SK-N-SH treated with all-trans-retinoic acid at 6 μM for 48 hours (cell line): Measurements from ENCODE around the gene LGALS1.
"Not testable (repeated sequence)": the region's sequence is repeated elsewhere in the genome, so short reads cannot be mapped to it uniquely, and the experiment has no call there.

Source experiments
- ATAC-seq: fragments of 200-7000 bp; cut with Tn5 transposase; 3 replicates; pipeline ENCODE4 v1.9.1; 2020; ENCODE audit warnings: mild to moderate bottlenecking, moderate library complexity
- ARNTL ChIP-seq: fragments of 450-650 bp; formaldehyde crosslinking; IDR thresholded peaks from 2 replicates; pipeline ENCODE4 v1.5.0; 2020; ENCODE audit warnings: low read depth, mild to moderate bottlenecking, moderate library complexity, borderline replicate concordance
- BACH2 ChIP-seq: fragments of 250-450 bp; sonication (Bioruptor Pico); IDR thresholded peaks from 2 replicates; pipeline ENCODE4 v1.9.0; 2021; ENCODE audit warnings: mild to moderate bottlenecking, borderline replicate concordance
- CSDC2 ChIP-seq: fragments of 250-450 bp; sonication (Bioruptor Pico); IDR thresholded peaks from 2 replicates; pipeline ENCODE4 v1.5.0; 2020; ENCODE audit warnings: mild to moderate bottlenecking, moderate library complexity
- ESRRG ChIP-seq: fragments of 250-450 bp; sonication (Bioruptor Pico); IDR thresholded peaks from 2 replicates; pipeline ENCODE4 v1.6.1; 2021; ENCODE audit warnings: mild to moderate bottlenecking
- GLIS3 ChIP-seq: fragments of 250-450 bp; sonication (Bioruptor Pico); IDR thresholded peaks from 2 replicates; pipeline ENCODE4 v1.5.0; 2020; ENCODE audit warnings: mild to moderate bottlenecking, moderate library complexity
- OSR1 ChIP-seq: fragments of 250-450 bp; sonication (Bioruptor Pico); IDR thresholded peaks from 2 replicates; pipeline ENCODE4 v1.8.0; 2022; ENCODE audit warnings: moderate library complexity, mild to moderate bottlenecking, inconsistent platforms
- PPARA ChIP-seq: fragments of 250-450 bp; sonication (Bioruptor Pico); IDR thresholded peaks from 2 replicates; pipeline ENCODE4 v1.5.0; 2020; ENCODE audit warnings: mild to moderate bottlenecking, borderline replicate concordance
- RARB ChIP-seq: fragments of 250-450 bp; sonication (Bioruptor Pico); IDR thresholded peaks from 2 replicates; pipeline ENCODE4 v1.8.0; 2021; ENCODE audit warnings: mild to moderate bottlenecking, moderate library complexity
- SNAI2 ChIP-seq: fragments of 250-450 bp; sonication (Bioruptor Pico); IDR thresholded peaks from 2 replicates; pipeline ENCODE4 v1.5.0; 2020; ENCODE audit warnings: mild to moderate bottlenecking, moderate library complexity
- TCF4 ChIP-seq: fragments of 250-450 bp; sonication (Bioruptor Pico); IDR thresholded peaks from 2 replicates; pipeline ENCODE4 v1.8.0; 2021; ENCODE audit warnings: mild to moderate bottlenecking, moderate library complexity, borderline replicate concordance
- TOX ChIP-seq: fragments of 250-450 bp; sonication (Bioruptor Pico); IDR thresholded peaks from 2 replicates; pipeline ENCODE4 v1.8.0; 2021; ENCODE audit warnings: mild to moderate bottlenecking, moderate library complexity, borderline replicate concordance
- ZFP3 ChIP-seq: fragments of 250-450 bp; sonication (Bioruptor Pico); IDR thresholded peaks from 2 replicates; pipeline ENCODE4 v1.5.0; 2020; ENCODE audit warnings: mild to moderate bottlenecking, moderate library complexity
- ZFP30 ChIP-seq: fragments of 450-650 bp; formaldehyde crosslinking; IDR thresholded peaks from 2 replicates; pipeline ENCODE4 v1.5.0; 2022; ENCODE audit warnings: mild to moderate bottlenecking, moderate library complexity
- ZNF565 ChIP-seq: fragments of 450-650 bp; formaldehyde crosslinking; conservative IDR thresholded peaks from 2 replicates; pipeline ENCODE4 v1.5.0; 2020; ENCODE audit warnings: low read depth, mild to moderate bottlenecking, moderate library complexity
- ZNF70 ChIP-seq: fragments of 450-650 bp; formaldehyde crosslinking; IDR thresholded peaks from 2 replicates; pipeline ENCODE4 v1.5.0; 2020; ENCODE audit warnings: mild to moderate bottlenecking, moderate library complexity
- ZNF8 ChIP-seq: fragments of 450-650 bp; formaldehyde crosslinking; IDR thresholded peaks from 2 replicates; pipeline ENCODE4 v1.5.0; 2020; ENCODE audit warnings: mild to moderate bottlenecking, moderate library complexity
- TF ChIP-seq, protein P1 (sequence below): fragments of 250-450 bp; sonication (Bioruptor Pico); IDR thresholded peaks from 2 replicates; pipeline ENCODE4 v1.8.0; 2021; ENCODE audit warnings: low read depth, mild to moderate bottlenecking, moderate library complexity, borderline replicate concordance
- TF ChIP-seq, protein P2 (sequence below): fragments of 250-450 bp; sonication (Bioruptor Pico); IDR thresholded peaks from 2 replicates; pipeline ENCODE4 v1.5.1; 2021; ENCODE audit warnings: mild to moderate bottlenecking, moderate library complexity
- TF ChIP-seq, protein P3 (sequence below): fragments of 250-450 bp; sonication (Bioruptor Pico); IDR thresholded peaks from 2 replicates; pipeline ENCODE4 v1.5.1; 2020; ENCODE audit warnings: low read depth, mild to moderate bottlenecking, moderate library complexity
- TF ChIP-seq, protein P4 (sequence below): fragments of 250-450 bp; sonication (Bioruptor Pico); IDR thresholded peaks from 2 replicates; pipeline ENCODE4 v1.5.0; 2020; ENCODE audit warnings: mild to moderate bottlenecking, moderate library complexity

LGALS1 gene

DNA sequence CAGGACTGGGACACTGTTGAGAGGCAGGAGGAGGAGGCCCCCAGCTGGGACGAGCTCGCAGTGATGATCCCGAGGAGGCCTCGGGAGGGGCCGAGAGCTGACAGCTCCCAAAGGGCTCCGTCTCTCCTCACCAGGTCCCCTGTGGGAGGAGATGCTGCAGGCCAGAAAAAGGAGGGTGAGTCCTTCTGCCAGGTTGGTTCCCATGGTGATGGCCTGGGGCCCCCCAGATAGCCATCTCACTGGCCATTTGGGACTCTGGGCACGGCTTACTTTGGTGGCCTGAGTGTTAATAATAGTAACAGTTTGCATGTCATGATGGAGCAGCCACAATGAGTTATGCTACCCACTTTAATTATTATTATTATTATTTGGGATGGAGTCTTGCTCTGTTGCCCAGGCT lies 40.3 kb downstream of the LGALS1 start:
- TF ChIP-seq BACH2 = no peak
- no peak for TF ChIP-seq TCF4 (CRISPR knock-in tag)
- no peak for TF ChIP-seq ESRRG (CRISPR knock-in tag)
- TF ChIP-seq ZNF70 (CRISPR knock-in tag) = no peak
- no peak for TF ChIP-seq RARB (CRISPR knock-in tag)
- TF ChIP-seq, protein P1, sequence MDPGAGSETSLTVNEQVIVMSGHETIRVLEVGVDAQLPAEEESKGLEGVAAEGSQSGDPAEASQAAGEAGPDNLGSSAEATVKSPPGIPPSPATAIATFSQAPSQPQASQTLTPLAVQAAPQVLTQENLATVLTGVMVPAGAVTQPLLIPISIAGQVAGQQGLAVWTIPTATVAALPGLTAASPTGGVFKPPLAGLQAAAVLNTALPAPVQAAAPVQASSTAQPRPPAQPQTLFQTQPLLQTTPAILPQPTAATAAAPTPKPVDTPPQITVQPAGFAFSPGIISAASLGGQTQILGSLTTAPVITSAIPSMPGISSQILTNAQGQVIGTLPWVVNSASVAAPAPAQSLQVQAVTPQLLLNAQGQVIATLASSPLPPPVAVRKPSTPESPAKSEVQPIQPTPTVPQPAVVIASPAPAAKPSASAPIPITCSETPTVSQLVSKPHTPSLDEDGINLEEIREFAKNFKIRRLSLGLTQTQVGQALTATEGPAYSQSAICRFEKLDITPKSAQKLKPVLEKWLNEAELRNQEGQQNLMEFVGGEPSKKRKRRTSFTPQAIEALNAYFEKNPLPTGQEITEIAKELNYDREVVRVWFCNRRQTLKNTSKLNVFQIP (CRISPR knock-in tag) = no peak
- no peak for TF ChIP-seq ZFP3 (CRISPR knock-in tag)
- no peak for TF ChIP-seq SNAI2
- ATAC-seq = no peak

DNA sequence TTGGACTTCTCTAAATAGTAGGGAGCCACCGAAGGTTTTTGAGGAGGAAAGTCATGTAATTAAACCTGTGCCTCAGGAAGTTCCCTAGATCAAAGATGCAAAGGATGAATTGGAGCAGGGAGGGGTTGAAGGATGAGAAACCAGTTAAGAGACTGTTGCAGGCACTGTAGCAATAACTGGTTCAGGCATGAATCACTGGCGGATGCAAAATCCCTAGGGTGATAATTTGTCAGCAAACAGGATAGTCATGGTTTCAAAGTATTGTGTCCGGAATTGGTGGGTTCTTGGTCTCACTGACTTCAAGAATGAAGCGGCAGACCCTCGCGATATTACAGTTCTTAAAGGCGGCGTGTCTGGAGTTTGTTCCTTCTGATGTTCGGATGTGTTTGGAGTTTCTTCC lies 41.3 kb downstream of the LGALS1 start:
- no peak for TF ChIP-seq ZFP3 (CRISPR knock-in tag)
- TF ChIP-seq, protein P2, sequence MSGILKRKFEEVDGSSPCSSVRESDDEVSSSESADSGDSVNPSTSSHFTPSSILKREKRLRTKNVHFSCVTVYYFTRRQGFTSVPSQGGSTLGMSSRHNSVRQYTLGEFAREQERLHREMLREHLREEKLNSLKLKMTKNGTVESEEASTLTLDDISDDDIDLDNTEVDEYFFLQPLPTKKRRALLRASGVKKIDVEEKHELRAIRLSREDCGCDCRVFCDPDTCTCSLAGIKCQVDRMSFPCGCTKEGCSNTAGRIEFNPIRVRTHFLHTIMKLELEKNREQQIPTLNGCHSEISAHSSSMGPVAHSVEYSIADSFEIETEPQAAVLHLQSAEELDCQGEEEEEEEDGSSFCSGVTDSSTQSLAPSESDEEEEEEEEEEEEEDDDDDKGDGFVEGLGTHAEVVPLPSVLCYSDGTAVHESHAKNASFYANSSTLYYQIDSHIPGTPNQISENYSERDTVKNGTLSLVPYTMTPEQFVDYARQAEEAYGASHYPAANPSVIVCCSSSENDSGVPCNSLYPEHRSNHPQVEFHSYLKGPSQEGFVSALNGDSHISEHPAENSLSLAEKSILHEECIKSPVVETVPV = no peak
- no peak for TF ChIP-seq RARB (CRISPR knock-in tag)
- TF ChIP-seq PPARA = no peak
- no peak for TF ChIP-seq BACH2
- TF ChIP-seq, protein P1 (CRISPR knock-in tag) = no peak
- TF ChIP-seq ZNF70 (CRISPR knock-in tag) = no peak
- TF ChIP-seq TOX = no peak
- TF ChIP-seq ZNF565 (CRISPR knock-in tag) = no peak
- TF ChIP-seq CSDC2 (CRISPR knock-in tag) = no peak
- TF ChIP-seq TCF4 (CRISPR knock-in tag) = no peak
- TF ChIP-seq ZNF8 (CRISPR knock-in tag) = no peak
- TF ChIP-seq, protein P3, sequence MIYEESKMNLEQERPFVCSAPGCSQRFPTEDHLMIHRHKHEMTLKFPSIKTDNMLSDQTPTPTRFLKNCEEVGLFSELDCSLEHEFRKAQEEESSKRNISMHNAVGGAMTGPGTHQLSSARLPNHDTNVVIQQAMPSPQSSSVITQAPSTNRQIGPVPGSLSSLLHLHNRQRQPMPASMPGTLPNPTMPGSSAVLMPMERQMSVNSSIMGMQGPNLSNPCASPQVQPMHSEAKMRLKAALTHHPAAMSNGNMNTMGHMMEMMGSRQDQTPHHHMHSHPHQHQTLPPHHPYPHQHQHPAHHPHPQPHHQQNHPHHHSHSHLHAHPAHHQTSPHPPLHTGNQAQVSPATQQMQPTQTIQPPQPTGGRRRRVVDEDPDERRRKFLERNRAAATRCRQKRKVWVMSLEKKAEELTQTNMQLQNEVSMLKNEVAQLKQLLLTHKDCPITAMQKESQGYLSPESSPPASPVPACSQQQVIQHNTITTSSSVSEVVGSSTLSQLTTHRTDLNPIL (CRISPR knock-in tag) = no peak
- ATAC-seq = no peak

DNA sequence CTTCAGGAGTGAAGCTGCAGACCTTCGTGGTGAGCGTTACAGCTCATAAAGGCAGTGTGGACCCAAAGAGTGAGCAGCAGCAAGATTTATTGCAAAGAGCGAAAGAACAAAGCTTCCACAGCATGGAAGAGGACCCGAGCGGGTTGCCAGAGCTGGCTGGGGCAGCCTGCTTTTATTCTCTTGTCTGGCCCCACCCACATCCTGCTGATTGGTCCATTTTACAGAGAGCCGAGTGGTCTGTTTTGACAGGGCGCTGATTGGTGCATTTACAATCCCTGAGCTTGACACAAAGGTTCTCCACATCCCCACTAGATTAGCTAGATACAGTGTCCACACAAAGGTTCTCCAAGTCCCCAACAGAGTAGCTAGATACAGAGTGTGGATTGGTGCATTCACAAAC lies 41.8 kb downstream of the LGALS1 start:
- not testable (repeated sequence) for ATAC-seq

DNA sequence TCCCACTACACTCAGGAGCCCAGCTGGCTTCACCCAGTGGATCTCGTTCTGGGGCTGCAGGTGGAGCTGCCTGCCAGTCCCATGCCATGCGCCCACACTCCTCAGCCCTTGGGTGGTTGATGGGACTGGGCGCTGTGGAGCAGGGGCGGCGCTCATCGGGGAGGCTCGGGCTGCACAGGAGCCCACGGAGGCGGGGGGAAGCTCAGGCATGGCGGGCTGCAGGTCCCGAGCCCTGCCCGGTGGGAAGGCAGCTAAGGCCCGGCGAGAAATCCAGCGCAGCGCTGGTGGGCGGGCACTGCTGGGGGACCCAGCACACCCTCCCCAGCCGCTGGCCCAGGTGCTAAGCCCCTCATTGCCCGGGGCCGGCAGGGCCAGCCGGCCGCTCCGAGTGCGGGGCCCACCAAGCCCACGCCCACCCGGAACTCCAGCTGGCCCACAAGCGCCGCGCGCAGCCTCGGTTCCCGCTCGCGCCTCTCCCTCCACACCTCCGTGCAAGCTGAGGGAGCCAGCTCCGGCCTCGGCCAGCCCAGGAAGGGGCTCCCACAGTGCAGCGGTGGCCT lies 42.4 kb downstream of the LGALS1 start:
- not testable (repeated sequence) for ATAC-seq

DNA sequence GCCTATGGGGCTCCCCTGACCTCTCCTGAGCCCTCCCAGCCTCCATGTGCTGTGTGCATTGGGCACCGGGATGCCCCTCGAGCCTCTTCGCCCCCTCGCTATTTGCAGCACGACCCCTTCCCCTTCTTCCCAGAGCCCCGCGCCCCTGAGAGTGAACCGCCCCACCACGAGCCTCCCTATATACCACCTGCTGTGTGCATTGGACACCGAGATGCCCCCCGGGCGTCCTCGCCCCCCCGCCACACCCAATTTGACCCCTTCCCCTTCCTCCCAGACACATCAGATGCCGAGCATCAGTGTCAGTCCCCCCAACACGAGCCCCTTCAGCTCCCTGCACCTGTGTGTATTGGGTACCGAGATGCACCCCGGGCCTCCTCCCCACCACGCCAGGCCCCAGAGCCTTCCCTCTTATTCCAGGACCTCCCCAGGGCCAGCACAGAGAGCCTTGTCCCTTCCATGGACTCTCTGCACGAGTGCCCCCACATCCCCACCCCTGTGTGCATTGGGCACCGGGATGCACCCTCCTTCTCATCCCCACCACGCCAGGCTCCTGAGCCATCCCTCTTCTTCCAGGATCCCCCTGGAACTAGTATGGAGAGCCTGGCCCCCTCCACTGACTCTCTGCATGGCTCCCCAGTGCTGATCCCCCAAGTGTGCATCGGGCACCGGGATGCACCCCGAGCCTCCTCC lies 50.3 kb downstream of the LGALS1 start:
- ATAC-seq = no peak; the same call in 2 of the 3 replicates
- no peak for TF ChIP-seq OSR1
- no peak for TF ChIP-seq TCF4 (CRISPR knock-in tag)
- no peak for TF ChIP-seq RARB (CRISPR knock-in tag)
- TF ChIP-seq, protein P3 (CRISPR knock-in tag) = no peak
- no peak for TF ChIP-seq GLIS3 (CRISPR knock-in tag)
- no peak for TF ChIP-seq ESRRG (CRISPR knock-in tag)
- TF ChIP-seq ZFP30 = no peak
- TF ChIP-seq ZNF8 (CRISPR knock-in tag) = no peak
- TF ChIP-seq, protein P4, sequence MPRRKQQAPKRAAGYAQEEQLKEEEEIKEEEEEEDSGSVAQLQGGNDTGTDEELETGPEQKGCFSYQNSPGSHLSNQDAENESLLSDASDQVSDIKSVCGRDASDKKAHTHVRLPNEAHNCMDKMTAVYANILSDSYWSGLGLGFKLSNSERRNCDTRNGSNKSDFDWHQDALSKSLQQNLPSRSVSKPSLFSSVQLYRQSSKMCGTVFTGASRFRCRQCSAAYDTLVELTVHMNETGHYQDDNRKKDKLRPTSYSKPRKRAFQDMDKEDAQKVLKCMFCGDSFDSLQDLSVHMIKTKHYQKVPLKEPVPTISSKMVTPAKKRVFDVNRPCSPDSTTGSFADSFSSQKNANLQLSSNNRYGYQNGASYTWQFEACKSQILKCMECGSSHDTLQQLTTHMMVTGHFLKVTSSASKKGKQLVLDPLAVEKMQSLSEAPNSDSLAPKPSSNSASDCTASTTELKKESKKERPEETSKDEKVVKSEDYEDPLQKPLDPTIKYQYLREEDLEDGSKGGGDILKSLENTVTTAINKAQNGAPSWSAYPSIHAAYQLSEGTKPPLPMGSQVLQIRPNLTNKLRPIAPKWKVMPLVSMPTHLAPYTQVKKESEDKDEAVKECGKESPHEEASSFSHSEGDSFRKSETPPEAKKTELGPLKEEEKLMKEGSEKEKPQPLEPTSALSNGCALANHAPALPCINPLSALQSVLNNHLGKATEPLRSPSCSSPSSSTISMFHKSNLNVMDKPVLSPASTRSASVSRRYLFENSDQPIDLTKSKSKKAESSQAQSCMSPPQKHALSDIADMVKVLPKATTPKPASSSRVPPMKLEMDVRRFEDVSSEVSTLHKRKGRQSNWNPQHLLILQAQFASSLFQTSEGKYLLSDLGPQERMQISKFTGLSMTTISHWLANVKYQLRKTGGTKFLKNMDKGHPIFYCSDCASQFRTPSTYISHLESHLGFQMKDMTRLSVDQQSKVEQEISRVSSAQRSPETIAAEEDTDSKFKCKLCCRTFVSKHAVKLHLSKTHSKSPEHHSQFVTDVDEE (CRISPR knock-in tag) = no peak
- no peak for TF ChIP-seq CSDC2 (CRISPR knock-in tag)
- no peak for TF ChIP-seq BACH2
- no peak for TF ChIP-seq ZFP3 (CRISPR knock-in tag)
- no peak for TF ChIP-seq ARNTL (CRISPR knock-in tag)
- TF ChIP-seq, protein P1 (CRISPR knock-in tag) = no peak
- TF ChIP-seq SNAI2 = no peak
